GM18873 (cell line): ENCODE data around the gene MARS1.

ENCODE experiments used
- ATAC-seq: cut with Tn5 transposase; IDR thresholded peaks from one replicate; pipeline ENCODE4 v1.9.1; 2021; ENCODE audit warnings: mild to moderate bottlenecking, moderate library complexity, moderate number of reproducible peaks; ENCODE audit not compliant: unreplicated experiment, low FRiP score

Gene MARS1

GRCh38 chr12:57526477-57527126 is 38.7 kb downstream of the MARS1 start:
- no peak for ATAC-seq

GRCh38 chr12:57527184-57527583 is 39.3 kb downstream of the MARS1 start:
- ATAC-seq = no peak

DNA sequence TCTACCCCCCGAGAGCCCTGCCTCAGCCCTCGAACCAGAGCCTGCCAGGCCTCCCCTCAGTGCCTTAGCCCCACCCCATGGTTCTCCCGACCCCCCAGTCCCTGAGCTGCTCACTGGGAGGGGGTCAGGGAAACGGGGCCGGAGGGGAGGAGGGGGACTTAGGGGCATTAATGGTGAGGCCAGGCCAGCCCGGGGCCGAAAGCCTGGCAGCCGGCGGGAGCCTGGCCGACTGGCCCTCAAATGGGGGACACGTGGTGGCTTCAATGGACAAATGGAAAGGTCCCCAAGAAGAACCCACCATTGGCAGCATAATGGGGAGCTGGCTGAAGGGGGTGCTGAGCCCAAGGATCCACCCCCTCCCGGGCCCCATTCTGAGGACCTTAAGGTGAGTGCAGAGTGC is 40.3 kb downstream of the MARS1 start:
- ATAC-seq = no peak

GRCh38 chr12:57528831-57529555 is 41.1 kb downstream of the MARS1 start:
- ATAC-seq = no peak

GRCh38 chr12:57529831-57530230 is 42.0 kb downstream of the MARS1 start:
- no peak for ATAC-seq

DNA sequence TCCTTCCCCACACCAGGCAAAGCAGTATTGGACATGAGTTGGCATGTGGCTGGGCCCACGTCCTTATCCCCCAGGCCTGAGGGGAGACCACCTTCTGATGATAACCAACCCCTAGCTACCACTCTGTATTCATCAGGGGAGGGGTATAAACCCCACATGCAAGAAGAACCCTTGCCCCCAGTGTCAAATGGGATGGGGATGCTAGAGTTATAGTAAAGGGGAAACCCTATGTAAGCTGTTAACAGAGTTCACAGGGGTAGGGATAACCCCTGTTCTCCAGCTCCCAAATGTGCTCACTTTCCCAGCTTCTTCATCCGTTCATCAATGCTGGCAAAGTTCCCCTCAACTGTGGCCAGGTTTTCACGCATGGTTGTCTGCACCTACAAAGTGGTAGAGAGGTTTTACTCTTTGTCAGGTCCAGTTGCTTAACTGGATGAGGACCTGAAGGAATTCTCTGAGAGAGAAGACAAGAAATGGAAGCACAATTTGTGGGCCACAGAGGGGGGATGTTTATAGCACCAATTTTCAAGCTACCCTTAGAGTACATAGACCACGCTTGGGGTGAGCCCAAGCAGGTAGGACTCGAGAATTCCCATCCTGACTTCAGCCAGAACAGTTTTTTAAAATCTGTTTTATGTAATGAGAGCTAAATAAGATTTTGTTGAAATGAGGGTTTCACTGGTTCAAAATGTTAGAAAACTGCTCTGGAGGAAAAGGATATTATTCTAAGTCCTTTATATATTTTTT is 42.7 kb downstream of the MARS1 start:
- ATAC-seq = no peak

- ATAC-seq = no peak
Observed at GRCh38 chr12:57531836-57532235, 44.0 kb downstream of the MARS1 start.

GRCh38 chr12:57533108-57533507 is 45.2 kb downstream of the MARS1 start:
- no peak for ATAC-seq

DNA sequence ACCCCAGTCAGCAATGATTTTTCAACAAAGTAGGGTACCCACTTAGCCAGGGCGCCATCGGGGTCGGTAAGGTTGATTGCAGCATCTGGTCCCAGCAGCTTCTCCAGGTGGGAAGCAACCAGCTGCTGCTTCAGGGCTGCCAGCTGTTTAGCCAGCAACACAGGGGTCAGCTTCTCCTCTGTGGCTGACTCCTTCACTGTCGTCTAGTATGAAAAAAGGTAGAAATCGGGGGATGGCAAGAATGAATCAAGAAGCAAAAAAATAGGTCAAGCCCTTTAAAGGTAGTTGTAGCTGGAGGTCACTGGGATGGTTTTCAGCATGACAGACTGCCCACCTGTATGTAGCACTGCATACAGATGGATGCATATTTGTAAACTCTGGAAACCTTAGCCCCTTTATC is 46.4 kb downstream of the MARS1 start:
- no peak for ATAC-seq

GRCh38 chr12:57534991-57535543 is 47.2 kb downstream of the MARS1 start:
- no peak for ATAC-seq

DNA sequence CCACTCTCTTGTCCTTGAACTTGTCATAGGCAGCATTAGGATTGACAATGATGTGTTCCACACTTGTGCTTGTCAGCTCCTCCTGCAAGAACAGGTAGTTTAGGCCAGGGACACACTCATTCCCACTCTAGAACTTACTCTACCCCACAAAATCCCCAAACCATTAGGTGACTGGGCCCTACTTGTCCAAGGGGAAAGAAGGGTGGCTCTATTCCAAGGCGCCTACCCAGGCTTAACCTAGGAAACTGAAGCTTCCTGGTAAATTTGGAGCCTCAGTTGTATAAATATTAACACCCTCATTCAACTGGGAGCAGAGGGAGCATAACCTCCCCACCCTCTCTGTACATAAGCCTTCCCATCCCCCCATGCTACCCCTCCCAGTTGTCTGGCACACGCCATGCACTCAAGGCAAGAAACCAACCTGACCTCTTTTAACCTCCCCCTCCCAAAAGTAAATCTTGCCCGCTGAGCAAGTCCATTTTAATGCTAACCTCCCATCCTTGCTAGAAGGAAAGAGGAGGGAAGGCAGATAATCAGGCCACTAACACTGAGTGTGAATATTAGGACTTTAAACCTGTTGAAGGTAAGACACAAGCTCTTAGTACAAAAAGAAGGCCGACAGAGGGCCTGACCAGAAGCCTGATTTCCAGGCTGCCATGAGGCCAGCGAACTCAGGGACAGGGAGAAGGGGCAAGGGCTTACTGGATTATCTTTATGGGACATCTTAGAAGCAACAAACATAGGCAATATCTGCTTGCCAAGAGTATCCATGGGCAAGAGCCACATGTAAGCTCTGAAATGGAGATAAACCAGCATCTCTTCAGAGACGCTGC is 48.1 kb downstream of the MARS1 start:
- ATAC-seq = no peak

GRCh38 chr12:57536597-57536942 is 48.7 kb downstream of the MARS1 start:
- no peak for ATAC-seq

GRCh38 chr12:57539134-57539768 is 51.4 kb downstream of the MARS1 start:
- no peak for ATAC-seq

GRCh38 chr12:57541001-57541400 is 53.1 kb downstream of the MARS1 start:
- ATAC-seq = no peak

GRCh38 chr12:57541717-57542116 is 53.8 kb downstream of the MARS1 start:
- ATAC-seq = no peak

DNA sequence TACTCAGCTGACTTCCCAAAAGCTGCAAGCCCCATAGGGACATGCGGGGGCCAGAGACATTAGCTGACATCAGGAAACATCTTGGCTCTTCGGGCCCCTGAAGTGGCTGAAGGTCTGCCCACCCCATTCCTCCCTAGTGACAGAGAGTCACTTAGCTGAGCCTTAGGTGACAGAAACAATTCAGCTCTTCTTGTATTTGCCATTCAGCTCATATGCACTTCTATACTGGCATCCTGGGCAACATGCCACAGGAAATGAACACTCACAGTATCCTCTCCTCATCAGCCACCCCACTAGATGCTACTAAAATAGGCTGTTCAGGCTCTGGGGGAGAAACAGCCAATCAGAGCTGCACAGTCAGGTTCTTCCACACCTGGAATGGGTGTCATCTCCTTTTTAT is 55.7 kb downstream of the MARS1 start:
- ATAC-seq = no peak

- ATAC-seq = no peak
Observed at GRCh38 chr12:57545809-57546437, 58.1 kb downstream of the MARS1 start.

DNA sequence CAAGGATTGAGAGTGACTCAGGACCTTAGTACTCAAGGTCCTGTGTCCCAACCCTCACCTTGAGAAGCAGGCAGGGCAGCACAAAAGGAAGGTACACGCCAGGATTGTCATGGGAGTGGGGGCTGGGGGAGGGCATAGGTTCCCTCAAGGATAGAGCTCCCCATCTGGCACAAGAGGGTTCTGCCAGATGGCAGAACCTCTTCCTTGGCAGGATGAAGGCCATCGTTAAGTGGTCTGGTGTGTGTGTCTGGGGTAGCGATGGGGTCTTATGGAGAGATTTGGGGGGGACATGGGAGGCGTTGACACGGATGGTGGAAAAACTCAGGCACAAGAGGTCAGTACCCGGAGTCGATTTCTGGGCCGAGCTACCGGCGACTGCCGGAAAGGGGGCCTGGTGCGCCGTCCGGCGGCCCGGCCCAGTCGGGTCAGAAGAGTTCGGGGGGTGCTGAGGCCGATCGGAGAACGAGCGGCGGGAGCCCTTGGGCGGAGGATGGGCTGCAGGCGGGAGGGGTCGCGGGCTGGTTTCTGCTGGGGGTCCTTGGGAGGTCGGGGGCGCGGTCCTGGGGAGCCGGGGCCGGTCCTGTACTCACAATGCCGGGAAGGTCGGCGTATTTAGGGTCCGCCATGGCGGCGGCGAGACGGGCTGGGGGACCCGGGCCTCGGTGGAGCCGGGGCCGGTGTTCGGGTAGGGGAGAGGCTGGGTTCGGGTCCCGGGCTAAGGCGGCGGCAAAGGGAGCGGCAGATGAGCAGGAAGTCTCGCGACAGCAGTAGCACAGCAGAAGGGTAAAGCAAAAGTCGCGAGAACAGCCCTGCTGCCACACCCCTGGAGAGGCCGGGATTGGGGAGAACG is 58.8 kb downstream of the MARS1 start, which contains the start of gene DCTN2:
TSS of gene DCTN2 (minus strand) at position 755 of the 850 bp plus-strand sequence. CDS start at position 626, 129 bp downstream.
- peak; percentile 99 for ATAC-seq
